Measurements from ENCODE around the gene KSR2.

The KSR2 gene

DNA sequence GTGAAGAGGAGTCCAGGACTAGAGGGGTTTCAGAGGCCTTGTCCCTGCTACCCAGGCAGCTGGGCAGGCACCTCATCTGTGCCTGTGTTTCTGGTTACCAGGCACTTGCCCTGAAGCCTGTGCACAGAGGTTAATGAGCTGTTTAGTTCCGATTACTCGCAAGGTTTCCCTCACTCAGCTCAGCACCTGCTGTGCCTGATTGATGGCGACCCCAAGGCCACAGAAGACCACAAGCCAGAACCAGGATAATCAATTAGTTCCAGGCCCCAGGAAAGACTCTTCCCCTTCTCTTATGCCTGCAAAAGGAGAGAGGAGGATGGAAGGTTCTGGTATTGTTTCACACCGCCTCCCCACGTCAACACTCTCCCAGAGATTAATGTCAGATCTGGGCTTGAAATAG, 518.6 kb downstream of the KSR2 start:
- TF ChIP-seq, protein P1, sequence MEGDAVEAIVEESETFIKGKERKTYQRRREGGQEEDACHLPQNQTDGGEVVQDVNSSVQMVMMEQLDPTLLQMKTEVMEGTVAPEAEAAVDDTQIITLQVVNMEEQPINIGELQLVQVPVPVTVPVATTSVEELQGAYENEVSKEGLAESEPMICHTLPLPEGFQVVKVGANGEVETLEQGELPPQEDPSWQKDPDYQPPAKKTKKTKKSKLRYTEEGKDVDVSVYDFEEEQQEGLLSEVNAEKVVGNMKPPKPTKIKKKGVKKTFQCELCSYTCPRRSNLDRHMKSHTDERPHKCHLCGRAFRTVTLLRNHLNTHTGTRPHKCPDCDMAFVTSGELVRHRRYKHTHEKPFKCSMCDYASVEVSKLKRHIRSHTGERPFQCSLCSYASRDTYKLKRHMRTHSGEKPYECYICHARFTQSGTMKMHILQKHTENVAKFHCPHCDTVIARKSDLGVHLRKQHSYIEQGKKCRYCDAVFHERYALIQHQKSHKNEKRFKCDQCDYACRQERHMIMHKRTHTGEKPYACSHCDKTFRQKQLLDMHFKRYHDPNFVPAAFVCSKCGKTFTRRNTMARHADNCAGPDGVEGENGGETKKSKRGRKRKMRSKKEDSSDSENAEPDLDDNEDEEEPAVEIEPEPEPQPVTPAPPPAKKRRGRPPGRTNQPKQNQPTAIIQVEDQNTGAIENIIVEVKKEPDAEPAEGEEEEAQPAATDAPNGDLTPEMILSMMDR (IDR thresholded peaks at IDR 0.05) = no peak
- Histone ChIP-seq H3K27ac (no peak overlapping the region), H3K4me3 (no peak overlapping the region)
- no peak for DNase-seq (ENCODE audit: low spot score)

DNA sequence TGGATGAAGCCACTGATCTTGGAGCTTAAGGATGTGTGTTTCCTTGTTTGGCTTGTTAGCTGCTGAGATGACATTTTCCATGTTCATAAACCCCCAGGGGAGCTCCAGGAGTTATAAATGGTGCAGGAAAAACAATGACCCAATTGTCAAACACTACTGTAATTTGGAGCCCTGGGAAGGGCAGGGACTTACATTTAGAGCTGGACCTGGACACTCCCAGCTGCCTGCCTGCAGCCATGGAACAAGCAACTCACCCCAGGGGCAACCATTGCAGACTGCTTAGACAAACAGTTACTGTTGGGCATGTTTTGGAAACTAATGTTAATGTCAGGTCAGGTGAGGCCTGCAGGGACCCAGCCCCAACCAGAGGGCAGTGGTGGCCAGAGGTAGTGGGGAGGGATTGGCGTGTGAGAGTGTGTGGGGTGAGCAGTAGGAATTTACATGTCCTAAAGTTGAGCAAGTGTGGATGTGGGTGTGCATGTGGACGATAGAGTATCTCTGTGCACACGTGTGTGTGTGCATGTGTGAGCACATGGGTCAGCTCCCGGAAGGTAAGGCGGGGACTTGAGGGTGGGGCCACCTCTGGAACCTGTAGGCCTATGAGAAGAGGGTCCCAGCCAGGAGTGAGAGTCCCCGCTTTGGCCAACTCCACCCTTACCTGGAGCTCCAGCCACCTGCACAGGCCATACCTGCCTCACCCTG, 521.0 kb downstream of the KSR2 start:
- no peak overlapping the region for H3K4me3 ChIP-seq
- H3K27ac ChIP-seq = no peak overlapping the region
- TF ChIP-seq, protein P1 (IDR thresholded peaks at IDR 0.05) = no peak
- no peak for DNase-seq (ENCODE audit: low spot score)

DNA sequence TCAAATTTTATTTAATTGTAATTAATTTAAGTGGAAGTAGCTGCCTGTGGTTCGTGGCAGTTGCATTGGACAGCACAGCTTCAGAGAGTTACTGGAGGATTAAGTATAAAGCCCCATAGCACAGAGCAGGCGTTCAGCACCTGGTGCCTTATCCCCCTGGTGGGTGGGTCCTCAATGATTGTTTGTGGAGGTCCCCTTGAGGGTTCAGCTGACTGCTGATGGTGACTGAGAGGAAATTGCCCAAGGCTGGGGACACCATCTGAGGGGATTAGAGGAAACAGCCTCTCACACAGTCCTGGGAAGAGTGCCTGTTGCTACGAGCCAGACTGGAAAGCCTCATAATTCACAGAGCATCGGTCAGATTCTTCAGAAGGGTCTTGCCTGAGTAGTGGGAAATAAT, 524.0 kb downstream of the KSR2 start:
- Histone ChIP-seq H3K27ac (no peak overlapping the region), H3K4me3 (no peak overlapping the region)
- TF ChIP-seq, protein P1 (IDR thresholded peaks at IDR 0.05) = no peak
- no peak for DNase-seq (ENCODE audit: low spot score)

DNA sequence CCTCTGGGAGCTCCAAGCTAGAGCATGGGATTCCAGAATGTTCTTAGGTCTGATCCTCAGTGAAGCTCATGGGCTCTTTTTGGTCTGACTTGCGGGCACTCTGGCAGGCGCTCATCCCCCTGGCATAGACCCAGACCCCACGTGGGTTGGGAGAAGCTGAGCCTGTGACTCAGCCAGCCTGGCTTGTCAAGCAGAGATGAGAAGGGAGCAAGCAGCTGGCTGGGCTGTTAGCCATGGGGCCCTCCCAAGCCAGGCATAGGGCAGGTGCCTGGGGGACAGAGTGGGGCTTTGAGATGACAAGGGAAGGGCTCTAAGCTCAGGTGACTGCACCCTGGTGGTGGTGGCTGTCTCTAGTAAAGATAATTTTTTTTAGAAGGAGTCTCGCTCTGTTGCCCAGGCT, 527.0 kb downstream of the KSR2 start:
- TF ChIP-seq, protein P1 (IDR thresholded peaks at IDR 0.05) = no peak
- Histone ChIP-seq H3K4me3 (no peak overlapping the region), H3K27ac (no peak overlapping the region)
- no peak for DNase-seq (ENCODE audit: low spot score)

DNA sequence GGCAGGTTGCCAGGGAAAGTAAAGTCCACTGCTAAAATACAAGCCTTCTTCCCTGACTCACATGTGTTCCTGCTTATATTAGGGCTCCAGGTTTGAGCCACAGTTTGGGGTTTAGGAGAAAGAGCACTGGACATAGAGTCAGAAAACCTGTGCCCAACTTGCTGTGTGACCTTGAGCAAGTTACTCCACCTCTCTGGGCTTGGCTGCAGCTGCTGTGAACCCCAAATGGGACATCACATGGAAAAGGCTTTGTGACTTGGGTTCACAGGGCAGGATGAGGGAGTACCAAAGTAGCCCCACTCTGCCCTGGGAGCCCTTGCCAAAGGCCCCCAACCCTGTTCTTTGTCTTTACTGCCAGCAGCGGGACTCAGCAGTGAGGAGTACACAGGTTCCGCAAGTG, 528.4 kb downstream of the KSR2 start:
- DNase-seq (ENCODE audit: low spot score) = no peak
- Histone ChIP-seq H3K27ac (no peak overlapping the region), H3K4me3 (no peak overlapping the region)
- TF ChIP-seq, protein P1 (IDR thresholded peaks at IDR 0.05) = no peak

DNA sequence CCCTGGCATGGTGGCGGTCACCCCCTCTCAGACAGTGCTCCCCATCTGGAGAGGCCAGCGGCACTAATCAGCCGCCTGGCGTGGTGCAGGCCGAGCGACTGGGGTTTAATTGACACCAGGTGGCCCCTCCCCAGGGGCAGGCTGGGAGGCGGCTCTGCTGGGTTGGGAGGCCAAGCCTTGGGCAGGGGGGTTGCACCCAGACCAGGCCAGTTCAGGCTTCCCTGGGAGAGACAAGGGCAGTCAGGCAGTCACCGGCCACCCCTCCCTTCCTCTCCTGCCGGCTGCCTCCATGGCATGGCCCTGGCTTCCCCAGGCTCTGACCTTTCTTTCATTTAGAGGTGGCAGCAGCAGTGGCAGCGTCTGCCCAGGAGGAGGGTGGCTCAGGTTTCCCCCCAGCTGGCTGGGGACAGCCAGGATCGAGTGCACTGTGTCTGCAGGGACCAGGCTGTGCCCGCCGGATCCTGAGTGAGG, 529.2 kb downstream of the KSR2 start:
- H3K27ac ChIP-seq = no peak overlapping the region
- TF ChIP-seq, protein P1 (IDR thresholded peaks at IDR 0.05) = no peak
- no peak for DNase-seq (ENCODE audit: low spot score)
- H3K4me3 ChIP-seq = no peak overlapping the region

DNA sequence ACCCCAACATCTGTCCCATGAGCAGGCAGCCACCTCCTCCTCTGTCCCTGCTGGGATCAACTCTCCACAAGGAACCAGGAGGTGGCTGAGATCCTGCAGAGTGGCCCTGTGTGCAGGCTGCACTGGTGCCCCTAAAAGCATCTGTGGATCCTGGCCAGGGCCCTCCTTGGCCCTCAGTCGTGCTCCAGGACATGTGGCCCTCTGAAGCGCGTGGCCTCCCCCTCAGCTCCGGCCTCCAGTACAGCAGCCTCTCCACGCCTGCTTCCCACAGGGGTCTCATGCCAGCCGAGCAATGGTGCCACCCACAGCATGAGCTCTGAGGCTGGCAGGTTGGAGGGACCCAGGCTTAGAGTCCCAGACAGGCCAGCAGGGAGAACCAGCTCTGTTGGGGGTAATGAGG, 530.0 kb downstream of the KSR2 start:
- TF ChIP-seq, protein P1 (IDR thresholded peaks at IDR 0.05) = no peak
- H3K4me3 ChIP-seq = no peak overlapping the region
- no peak overlapping the region for H3K27ac ChIP-seq

More for the DNA sequence above, 530.0 kb downstream of the KSR2 start:
- no peak for DNase-seq (ENCODE audit: low spot score)
